ENCODE results near the gene TEDDM1. TPM values are rescaled to one million over a fixed set of nuclear protein-coding genes. Genes with fewer than 3 reads are reported as not detected.

Gene TEDDM1
- total and polyA plus RNA-seq, 10 of the 15 experiments (the other 5 are each of a cell fraction or from before 2014, with no cell fraction given): 0.11 TPM; not detected in 9

- no peak for TF ChIP-seq HDAC6 (IDR thresholded peaks at IDR 0.05; ENCODE audit: unreplicated experiment)
- no peak for TF ChIP-seq E4F1 (IDR thresholded peaks at IDR 0.05; ENCODE audit: borderline replicate concordance, partially characterized antibody)
- no peak for TF ChIP-seq EZH2 (IDR thresholded peaks at IDR 0.05; ENCODE audit: borderline replicate concordance, control insufficient read depth, low read depth, low read length)
Observed at GRCh38 chr1:182368358-182368757, 32.1 kb downstream of the TEDDM1 start (continued).

- no peaks in the 10 kb centered on the region for H3K4me1 ChIP-seq (ENCODE audit: control insufficient read depth, insufficient read depth, low read length)
- DNase-seq (ENCODE audit: low read depth, low spot score) (no peak), ATAC-seq (no peak), FAIRE-seq (no peak)
- peaks cover 0 to 2% of the 10 kb centered on the region in 2 experiments; a peak in 2 of 4 replicates for H3K27me3 ChIP-seq (replicated peaks in 1 of 2; ENCODE audit: control insufficient read depth in 2 of 2, insufficient read depth in 2 of 2, low read length in 1 of 2)
- RAD21 ChIA-PET (ENCODE audit: unreplicated experiment): interaction anchor here (1.3 kb wide), 1 partner anchor 27 kb away, joined by 3 read pairs; no protein-coding TSS in a partner anchor
- H3K79me2 ChIP-seq (ENCODE audit: control insufficient read depth, insufficient read depth, low read length): no peaks in the 10 kb centered on the region
- BruUV-seq (replicated peaks): no TSS peak
- intact Hi-C loops (cut with micrococcal nuclease; ENCODE audit: unreplicated experiment) (no loop called here), in situ Hi-C loops (cut with MboI) (no loop called here)
- H3K9me3 ChIP-seq (replicated peaks; ENCODE audit: control insufficient read depth, insufficient read depth, low read length): no peaks in the 10 kb centered on the region
- WGBS (ENCODE audit: insufficient coverage, insufficient replicate concordance, low lambda C conversion rate, missing lambda C conversion rate): 69% methylated on average over 2 of the region's 2 CpGs
- no peaks in the 10 kb centered on the region for H4K20me1 ChIP-seq (ENCODE audit: control insufficient read depth, insufficient read depth)
- H3K4me3 ChIP-seq: no peak overlapping the region
- H2AFZ ChIP-seq (ENCODE audit: control insufficient read depth, low read depth, low read length): no peak overlapping the region
- SMC1A ChIA-PET (ENCODE audit: uncharacterized antibody, unreplicated experiment): interaction anchor here (1.1 to 1.3 kb wide), 2 partner anchors 9 to 14 kb away, joined by 3 read pairs; no protein-coding TSS in a partner anchor
- H3K27ac ChIP-seq (ENCODE audit: control insufficient read depth, insufficient read depth): no peak overlapping the region
- no peak overlapping the region for H3K9ac ChIP-seq (ENCODE audit: control insufficient read depth, insufficient read depth, low read length)
- H3K4me2 ChIP-seq (ENCODE audit: control insufficient read depth, insufficient read depth): no peak overlapping the region
- no peaks in the 10 kb centered on the region for H3K36me3 ChIP-seq (ENCODE audit: control insufficient read depth in 2 of 2, insufficient read depth in 2 of 2, low read length in 1 of 2)
- POLR2A ChIA-PET: no interaction called here
- CTCF ChIA-PET: interaction anchor here (0.9 kb wide), 1 partner anchor 28 kb away, joined by 4 read pairs; no protein-coding TSS in a partner anchor
- TF ChIP-seq SUPT20H (IDR thresholded peaks at IDR 0.05; ENCODE audit: borderline replicate concordance, control insufficient read depth, low read depth, low read length) (no peak), RCOR1 (conservative IDR thresholded peaks at IDR 0.05; ENCODE audit: low read depth, low read length) (no peak), GATAD2B (conservative IDR thresholded peaks at IDR 0.05; ENCODE audit: low read depth) (no peak), TAF1 (IDR thresholded peaks at IDR 0.05; ENCODE audit: borderline replicate concordance, low read depth, low read length) (no peak), EED (IDR thresholded peaks at IDR 0.05; ENCODE audit: low read depth) (no peak), ZNF24 (IDR thresholded peaks at IDR 0.05) (no peak), E2F4 (IDR thresholded peaks at IDR 0.05; ENCODE audit: low read depth, low read length) (no peak), USF1 (IDR thresholded peaks at IDR 0.05; ENCODE audit: borderline replicate concordance, extremely low read length, insufficient read depth, low read depth, low read length) (no peak), POLR2AphosphoS2 (IDR thresholded peaks at IDR 0.05; ENCODE audit: low read depth, low read length) (no peak), JUNB (IDR thresholded peaks at IDR 0.05) (no peak), POU2F2 (IDR thresholded peaks at IDR 0.05; ENCODE audit: borderline replicate concordance, low read depth, low read length) (no peak), YY1 (IDR thresholded peaks at IDR 0.05; ENCODE audit: low read depth, low read length) (no peak), E4F1 (IDR thresholded peaks at IDR 0.05; ENCODE audit: borderline replicate concordance, partially characterized antibody) (no peak)
Observed at GRCh38 chr1:182367926-182368325, 32.5 kb downstream of the TEDDM1 start.
